ENCODE data around the gene BNC1.
"Not testable (repeated sequence)": the region's sequence is repeated elsewhere in the genome, so short reads cannot be mapped to it uniquely, and the experiment has no call there.

The BNC1 gene

DNA sequence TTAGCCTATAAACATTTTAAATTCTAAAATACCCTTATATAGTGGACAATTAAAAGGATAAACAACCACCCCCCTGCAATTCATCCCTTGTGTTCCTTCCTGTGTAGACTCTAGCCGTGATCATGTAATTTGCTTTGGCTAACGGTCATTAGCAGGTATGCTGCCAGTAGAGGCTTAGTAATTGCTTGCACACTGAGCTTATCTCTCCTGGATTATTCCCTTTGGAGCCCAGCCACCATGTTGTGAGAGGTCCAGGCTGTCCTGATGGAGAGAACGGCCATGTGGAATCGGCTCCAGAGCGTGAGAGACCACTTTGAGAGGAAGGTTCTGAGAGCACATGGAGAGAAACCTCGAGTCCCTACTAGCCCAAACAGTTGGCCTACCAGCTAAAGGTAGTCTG lies 11.0 kb upstream of the BNC1 start:
- DNase-seq (ENCODE audit: low spot score): no peak

DNA sequence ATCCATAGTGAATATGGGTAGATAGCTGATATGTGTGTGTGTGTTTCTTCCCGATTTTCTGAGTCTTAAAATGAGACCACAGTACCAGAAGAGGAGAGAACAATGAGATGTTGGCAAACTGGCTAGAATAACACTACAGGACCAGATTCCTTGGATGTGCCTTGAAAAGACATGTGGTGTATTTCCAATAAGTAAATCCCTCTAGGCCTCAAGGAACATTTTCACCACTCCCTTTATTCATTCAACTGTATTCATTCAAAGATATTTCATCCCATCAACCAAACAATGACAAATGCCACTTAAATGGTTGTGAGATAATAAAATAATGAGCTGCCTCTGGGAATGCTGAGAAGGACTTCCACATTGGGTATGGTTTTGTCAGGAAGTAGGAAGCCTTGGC lies 8.7 kb upstream of the BNC1 start:
- DNase-seq (ENCODE audit: low spot score): no peak

DNA sequence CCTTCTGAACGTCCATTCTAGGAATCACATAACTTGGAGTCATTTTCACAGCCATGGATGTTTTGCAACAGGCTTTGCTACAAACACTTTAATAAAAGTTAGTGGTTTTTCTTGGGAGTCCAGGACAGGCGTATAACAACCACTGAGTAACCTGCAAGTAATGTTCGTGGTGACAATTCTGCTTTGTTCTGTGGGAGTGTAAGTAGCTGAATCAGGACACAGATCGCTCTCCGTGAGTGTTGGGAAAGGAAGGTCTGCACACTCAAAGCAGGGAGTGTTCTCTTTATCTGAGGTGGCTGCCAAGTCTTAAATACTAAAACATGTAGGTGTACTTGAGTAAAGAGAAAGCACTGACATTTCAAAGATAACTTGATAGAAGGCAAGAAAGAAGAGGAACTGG lies 7.9 kb upstream of the BNC1 start:
- DNase-seq (ENCODE audit: low spot score): no peak

DNA sequence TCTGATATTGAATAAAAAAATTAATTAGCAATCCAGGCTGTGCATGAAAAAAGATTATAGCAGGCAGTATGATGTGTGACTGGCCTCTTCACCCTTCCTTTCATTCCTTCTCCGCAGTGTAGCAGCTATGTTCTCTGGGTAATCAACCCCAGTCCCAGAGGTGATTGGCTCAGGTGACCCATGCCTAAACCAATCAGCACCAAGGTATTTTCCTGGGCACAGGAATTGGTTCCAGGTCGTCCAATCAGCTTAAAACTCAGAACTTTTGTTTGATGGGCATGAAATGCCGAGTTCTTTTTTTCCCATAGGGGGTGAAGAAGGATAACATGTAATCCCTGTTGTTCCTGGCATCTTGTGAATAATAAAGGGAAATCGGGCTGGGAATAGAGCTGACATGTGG lies 5.8 kb upstream of the BNC1 start:
- no peak for DNase-seq (ENCODE audit: low spot score)

DNA sequence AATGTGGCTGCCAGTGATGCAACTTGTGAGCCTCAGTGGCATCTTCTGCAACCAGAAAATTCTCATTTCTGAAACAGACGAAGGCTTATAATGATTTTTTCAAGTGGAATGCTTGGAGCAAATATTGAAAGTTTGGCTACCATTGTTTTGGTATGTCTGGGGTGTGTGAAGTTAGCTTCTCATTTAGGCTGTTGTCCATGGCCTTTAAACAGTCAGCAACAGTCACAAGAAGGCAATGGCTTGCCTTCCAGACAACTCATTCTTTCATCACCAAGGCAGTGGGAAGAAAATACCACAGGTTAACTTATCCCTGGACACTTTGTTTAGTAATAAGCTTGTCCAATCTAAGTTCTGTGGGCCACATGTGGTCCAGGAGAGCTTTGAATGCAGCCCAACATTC lies 4.7 kb upstream of the BNC1 start:
- DNase-seq (ENCODE audit: low spot score): no peak

DNA sequence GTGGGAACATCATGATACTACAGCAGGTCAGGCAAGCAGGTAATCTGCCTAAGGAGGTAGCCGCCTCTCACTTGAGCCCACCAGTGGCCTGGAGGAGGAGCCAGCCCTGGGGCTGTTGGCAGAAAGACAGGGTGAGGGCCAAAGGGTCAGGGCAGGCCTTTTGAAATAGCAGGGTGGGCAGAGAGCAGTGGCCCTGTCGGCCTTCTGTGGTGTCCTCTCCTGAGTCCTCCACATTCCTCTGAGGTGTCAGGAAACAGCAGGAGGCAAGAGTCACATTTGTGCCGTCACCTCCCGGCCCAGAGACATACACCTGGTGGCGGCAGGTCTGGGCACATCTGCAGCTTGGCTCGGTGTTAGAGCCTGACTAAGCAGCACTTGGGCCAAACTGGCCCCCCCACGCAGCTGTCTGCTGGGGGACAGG lies 3.9 kb upstream of the BNC1 start:
- no peak for DNase-seq (ENCODE audit: low spot score)

DNA sequence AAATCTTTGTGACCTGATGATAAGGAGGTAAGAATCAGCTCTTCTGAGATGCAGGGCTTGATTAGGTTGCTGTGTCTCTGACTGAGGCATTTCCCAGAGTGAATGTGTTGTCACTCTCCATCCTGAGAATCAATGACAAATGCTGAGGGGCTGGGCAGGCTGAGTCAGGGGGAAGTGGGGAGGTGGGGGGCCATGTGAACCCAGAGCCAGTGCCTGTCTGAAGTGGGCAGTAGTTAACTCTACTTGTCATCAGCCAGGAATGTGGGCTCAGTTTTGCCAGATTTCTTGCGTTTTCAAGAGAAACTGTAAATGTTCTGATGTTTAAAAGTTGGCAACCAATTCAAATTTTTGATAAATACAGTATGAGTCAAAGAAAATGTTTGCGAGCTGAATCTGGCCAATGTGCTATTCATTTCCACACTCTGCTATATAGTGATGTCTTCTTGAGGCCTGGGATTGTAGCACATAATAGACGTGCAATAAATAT lies 3.1 kb upstream of the BNC1 start:
- DNase-seq (ENCODE audit: low spot score): peak; percentile 73

DNA sequence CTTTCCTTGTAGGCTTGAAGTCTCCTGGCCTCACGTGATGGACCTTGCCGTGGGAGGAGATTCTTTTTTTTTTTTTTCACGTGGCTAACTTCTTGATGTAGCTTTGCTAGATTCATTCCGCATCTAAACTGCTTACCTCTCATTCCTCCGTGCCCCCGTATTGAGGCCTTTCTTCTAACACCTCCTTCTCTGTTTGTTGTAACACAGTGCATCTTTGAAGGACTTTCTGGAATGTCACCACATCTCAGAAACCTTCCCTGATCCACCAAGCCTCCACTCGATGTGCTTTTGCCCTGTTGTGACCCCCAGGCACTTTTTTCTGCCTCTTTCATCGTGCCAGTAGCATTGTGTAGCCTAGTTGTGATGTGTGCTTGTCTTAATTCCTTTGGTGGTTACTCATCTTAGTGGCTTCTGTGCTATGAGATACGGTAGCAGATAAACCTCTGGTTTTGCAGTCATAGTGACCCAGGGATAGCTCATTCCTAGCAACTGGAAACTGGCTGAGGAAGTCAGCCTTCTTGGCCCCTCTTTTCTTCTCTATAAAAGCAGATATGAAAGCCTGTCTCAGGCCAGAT lies 1.6 kb upstream of the BNC1 start:
- DNase-seq (ENCODE audit: low spot score): peak; percentile 22

DNA sequence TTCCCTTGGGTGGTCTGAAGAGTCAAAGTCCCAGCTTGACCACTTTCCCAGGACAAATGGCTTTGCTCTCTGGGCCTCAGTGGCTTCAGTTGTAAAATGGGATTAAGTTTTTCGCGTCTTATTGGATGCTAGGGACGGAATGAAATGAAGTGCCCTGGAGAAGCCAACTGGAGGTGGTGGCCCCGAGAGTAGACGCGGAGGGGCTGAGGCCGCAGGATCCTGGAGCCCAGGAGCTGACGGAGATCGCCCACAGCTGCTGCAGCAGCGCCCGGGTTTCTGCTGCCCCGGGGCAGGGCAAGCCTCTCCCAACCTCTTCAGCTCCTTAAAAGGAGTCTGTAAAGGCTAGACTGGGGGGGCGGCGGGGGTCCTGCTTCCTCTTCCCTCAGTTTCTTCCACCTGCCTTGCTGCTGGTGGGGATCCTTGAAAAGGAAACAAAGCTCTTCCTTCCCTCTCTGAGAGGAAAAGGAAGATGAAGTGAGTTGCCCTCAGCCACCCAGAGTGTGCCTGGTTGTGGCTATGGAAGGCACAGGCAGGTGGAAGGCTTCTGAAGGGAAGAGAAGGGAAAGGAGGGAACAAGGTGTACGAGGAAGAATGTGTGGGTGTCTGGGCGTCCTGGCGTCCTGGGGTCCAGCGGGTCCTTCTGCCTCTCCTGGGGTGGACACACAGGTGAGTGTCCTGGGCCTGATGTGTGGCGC lies 967 bp upstream of the BNC1 start:
- DNase-seq (ENCODE audit: low spot score): no peak

DNA sequence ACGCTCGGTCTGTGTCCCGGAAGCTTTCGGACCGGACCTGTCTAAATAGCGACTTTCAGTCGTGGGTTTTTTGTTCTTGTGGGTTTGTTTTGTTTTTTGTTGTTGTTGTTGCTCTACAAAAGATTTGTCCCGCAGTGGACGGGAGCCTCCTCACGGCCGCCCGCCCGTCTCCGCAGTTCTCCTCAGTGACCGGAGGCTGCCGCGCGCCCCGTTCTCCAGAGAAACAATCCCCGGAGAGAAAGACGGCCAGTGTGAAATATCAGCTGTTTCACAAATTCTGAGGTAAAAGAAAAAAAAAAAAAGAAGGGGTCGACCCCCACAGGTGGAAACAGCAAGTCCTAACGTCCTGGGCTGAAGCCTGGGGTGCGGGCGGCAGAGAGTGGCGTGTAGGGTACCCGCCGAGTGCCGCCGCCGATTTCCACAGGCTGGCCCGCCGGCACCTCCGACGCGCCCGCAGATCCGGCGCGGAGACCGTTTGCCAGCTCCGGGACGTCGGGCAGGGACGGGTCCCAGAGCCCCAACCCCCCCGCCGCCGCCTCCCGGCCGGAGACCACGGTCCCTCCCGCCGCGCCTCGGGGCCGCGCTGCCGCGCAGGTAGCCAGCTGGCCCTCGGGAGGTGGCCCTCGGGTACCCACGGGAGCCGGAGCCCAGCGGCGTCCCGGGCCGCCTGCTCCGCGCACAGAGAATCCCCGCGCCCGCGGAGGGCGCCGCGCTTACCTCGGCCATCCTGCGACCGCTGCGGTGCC lies 478 bp downstream of the BNC1 start:
- DNase-seq (ENCODE audit: low spot score): no peak

DNA sequence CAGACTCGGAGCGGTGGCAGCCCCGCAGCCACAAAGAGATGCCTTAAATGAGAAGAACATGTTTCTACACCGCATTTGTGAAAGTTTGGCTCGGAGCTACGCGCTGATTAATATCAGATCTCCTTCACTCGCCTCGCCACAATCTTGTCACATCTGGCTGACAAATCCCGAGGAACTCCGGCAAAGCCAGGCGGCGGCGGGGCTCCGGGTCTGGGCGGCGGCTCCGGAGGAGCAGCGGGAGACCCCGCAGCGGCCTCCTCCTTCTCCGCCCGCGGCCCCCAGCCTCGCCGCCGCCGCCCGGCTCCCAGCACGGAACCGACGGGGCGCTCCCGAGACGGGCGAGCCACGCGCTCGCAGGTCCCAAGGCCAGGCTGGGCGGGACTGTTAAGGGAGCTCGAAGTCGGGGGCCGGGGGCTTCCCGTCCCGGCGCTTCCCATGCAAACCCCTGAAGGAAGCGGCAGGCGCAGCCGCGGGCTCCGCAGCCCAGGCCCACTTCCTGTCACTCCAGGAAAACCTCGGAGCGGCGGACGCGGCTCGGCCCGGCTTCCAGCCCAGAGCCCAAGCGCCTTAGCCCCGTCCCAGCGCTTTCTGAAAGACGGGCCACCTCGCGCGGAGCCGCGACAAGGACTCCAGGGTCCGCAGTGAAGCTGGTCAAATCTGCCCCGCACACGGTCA lies 1.2 kb downstream of the BNC1 start:
- no peak for DNase-seq (ENCODE audit: low spot score)

DNA sequence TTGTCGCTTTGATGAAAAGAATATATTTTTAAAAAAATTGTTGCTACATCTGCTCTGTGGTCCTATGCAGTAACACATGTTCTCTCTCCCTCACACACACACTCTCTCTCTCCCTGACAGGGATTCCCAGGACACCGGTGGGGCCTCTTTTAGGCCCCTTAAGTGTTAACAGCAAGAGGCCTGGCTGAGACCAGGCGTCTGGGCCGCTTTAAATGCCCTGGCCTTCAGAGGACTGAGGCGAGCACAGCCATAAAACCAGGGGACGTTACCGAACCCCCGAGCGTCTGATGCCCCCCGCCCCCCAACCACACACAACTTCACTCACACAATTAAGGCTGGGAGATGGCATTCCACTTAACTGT lies 1.7 kb downstream of the BNC1 start:
- no peak for DNase-seq (ENCODE audit: low spot score)

DNA sequence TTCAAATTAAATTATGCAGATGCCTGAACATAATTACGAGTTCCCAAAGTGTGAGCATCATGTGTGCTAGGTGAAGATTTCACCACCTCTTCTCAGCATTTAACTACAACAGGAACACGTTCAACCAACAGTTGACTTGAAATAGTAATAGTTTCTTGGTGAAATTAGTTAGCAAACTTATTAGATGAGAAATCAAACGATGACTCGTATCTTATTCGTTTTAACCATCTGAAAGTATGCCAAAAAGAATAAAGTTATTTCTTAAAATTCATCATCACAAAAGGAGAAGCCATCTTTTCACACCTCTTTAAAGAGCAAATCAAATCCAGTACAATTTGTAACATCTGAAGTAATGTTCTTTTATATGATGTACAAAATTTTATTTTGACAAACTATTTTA lies 2.3 kb downstream of the BNC1 start:
- no peak for DNase-seq (ENCODE audit: low spot score)

DNA sequence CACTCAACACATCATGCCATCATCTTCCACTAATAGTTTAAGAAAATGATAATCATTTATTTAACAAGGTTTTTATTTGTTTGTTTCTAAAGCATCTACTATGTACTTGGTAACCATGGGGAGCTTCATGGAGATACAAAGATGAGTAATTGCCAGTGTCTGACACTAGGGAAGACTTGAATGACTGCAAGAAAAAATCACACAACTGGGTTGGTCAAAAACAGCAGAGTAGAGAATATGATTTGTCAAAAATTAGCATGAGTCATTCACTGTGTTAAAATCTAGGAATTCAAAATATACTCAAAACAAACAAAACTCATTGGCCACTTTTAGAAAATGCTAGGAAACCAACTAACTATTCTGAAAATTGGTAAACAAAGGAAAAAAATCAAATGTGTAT lies 6.3 kb downstream of the BNC1 start:
- peak; percentile 38 for DNase-seq (ENCODE audit: low spot score)

DNA sequence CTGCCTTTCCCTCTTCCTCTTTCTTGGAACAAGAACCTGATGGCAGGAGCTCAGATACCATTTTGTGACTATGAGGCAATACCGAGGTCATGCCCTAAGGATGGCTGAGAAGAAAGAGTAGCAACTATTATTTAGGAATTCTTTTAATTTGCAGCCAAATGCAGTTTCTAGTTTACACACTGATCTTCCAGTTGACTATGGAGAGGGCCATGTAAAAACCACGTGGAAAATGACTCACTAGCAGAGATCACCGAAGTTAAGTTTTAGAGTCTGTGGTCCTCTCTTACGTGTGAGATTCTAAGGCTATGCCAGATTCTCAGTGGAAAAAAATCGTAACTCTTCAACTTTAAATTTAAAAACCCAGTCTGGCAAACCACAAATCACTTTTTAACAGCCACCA lies 7.8 kb downstream of the BNC1 start:
- no peak for DNase-seq (ENCODE audit: low spot score)

DNA sequence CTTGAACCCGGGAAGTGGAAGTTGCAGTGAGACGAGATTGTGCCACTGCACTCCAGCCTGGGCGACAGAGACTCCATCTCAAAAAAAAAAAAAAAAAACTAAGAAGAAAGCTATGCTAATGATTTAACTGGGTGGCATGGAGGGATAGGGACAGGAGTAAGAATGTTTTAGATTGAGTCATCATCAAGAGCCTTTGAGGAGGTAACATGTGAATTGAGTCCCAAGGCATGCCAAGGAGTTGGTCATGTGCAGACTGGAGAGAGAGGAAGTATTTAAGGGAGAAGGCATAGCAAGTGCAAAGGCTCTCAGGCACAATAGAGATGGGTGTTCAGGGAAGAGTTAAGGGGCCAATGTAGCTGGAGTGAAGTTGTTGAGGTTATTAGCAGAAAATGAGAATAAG lies 9.1 kb downstream of the BNC1 start:
- DNase-seq (ENCODE audit: low spot score): no peak

DNA sequence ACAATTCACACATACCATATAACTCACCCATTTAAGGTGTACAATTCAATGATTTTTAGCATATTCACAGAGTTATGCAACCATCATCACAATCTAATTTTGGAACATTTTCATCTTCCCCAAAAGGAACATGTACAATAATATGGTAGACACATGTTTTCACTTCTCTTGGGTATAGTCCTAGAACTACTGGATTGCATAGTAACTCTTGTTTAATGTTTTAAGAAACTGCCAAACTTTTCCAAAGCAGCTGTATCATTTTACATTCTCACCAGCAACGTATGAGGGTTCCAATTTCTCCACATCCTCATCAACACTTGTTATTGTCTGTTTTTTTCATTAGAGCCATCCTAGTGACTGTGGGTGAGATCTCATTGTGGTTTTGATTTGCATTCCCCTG lies 14.3 kb downstream of the BNC1 start:
- no peak for DNase-seq (ENCODE audit: low spot score)

DNA sequence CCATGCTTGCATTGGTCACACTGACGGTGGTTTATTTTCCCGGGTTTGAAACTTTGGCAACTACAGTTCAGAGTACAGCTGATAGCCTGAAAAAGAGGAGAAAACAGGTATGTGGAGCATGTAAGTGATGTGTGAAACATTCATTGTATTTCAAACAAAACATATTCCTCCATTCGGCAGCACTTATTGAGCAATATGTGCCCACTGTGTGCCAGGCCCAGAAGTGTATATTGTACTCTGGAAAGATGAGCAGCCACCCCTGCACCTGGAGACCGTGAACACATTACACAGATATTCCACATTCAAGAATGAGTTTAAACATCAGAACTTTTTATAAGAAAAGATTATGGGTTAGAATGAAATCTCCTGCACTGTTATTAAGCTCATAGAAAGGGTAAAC lies 16.3 kb downstream of the BNC1 start:
- no peak for DNase-seq (ENCODE audit: low spot score)

DNA sequence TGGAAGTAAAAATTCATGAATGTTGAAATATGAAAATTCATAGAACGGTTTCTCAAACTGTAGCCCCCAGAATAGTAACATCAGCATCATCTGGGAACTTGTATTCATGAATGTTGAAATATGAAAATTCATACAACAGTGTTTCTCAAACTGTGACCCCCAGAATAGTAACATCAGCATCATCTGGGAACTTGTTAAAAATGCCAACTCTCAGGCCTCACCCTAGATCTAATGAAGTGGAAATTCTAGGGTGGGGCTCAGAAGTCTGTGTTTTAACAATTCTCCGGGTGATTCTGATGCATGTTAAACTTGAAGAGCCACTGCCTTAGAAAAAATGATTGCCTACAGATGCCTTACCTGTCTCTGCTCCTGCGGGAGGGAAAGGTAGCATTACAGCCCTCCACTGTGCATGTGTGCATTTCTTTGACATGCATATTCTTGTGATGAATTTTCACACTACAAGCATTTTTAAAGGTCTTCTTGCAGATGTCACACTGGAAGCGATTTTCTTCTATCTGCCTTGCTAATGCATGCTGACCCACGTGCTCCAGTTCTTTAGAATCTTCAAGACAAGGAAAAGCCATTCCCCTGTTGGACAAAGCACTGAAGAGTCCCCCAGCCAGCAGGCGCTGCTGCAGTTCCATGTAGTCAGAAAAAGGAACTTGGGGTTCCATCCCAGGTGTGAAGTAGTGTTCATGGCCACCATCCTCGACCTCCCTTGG lies 21.7 kb downstream of the BNC1 start:
- no peak for DNase-seq (ENCODE audit: low spot score)

DNA sequence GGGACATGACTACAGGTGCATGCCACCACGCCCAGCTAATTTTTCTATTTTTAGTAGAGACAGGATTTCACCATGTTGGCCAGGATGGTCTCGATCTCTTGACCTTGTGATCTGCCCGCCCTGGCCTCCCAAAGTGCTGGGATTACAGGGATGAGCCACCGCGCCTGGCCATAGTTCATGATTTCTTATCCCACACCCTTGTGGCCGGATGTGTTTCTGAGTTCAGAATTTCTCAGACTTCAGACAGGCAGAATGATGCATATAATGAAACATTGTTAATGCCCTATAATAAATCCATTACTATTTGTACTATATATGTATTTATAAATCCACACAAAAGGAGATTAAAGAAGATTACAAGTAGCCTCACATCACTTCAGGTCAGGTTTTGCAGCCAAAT lies 22.3 kb downstream of the BNC1 start:
- not testable (repeated sequence) for DNase-seq (ENCODE audit: low spot score)

DNA sequence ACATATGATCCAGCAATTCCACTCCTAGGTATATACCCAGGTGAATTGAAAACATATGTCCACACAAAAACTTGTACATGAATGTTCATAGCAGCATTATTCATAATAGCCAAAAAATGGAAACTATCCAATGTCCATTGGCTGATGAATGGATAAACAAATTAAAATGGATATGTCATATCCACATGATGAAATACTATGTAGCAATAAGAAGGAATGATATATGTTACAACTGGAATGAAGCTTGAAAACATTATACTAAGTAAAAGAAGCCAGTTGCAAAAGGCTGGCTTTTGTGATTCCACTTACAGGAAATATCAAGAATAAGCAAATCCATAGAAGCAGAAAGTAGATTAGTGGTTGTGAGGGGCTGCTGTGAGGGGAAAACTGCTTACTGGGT lies 33.7 kb downstream of the BNC1 start:
- no peak for DNase-seq (ENCODE audit: low spot score)

DNA sequence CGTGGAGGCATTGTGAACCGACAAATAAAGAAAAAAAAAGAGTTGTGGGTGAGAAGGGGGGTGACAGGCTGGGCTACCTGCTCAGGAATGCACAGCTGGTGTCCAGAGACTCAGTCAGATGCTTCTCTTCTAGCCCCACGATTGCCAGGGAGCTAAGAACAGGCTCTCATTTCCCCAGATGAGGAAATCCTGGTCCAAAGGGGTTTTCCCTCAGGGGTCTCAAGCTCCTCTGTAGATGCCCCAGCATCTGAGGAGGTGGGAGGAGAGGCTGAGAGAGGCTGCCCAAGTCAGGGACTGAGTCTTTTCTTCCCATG lies 35.5 kb downstream of the BNC1 start:
- DNase-seq (ENCODE audit: low spot score): no peak
